GM12874 (cell line): ENCODE results near the gene DLG2.

Experiments
- TF ChIP-seq, protein P1 (sequence below): IDR thresholded peaks from 2 replicates; pipeline ENCODE4 v1.5.1; 2011; ENCODE audit warnings: low read depth, mild to moderate bottlenecking, control low read depth, low read length, moderate library complexity; ENCODE audit not compliant: insufficient read depth

Gene DLG2

GRCh38 chr11:83881428-83881827 is 1745.7 kb downstream of the DLG2 start:
- TF ChIP-seq, protein P1, sequence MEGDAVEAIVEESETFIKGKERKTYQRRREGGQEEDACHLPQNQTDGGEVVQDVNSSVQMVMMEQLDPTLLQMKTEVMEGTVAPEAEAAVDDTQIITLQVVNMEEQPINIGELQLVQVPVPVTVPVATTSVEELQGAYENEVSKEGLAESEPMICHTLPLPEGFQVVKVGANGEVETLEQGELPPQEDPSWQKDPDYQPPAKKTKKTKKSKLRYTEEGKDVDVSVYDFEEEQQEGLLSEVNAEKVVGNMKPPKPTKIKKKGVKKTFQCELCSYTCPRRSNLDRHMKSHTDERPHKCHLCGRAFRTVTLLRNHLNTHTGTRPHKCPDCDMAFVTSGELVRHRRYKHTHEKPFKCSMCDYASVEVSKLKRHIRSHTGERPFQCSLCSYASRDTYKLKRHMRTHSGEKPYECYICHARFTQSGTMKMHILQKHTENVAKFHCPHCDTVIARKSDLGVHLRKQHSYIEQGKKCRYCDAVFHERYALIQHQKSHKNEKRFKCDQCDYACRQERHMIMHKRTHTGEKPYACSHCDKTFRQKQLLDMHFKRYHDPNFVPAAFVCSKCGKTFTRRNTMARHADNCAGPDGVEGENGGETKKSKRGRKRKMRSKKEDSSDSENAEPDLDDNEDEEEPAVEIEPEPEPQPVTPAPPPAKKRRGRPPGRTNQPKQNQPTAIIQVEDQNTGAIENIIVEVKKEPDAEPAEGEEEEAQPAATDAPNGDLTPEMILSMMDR = no peak

DNA sequence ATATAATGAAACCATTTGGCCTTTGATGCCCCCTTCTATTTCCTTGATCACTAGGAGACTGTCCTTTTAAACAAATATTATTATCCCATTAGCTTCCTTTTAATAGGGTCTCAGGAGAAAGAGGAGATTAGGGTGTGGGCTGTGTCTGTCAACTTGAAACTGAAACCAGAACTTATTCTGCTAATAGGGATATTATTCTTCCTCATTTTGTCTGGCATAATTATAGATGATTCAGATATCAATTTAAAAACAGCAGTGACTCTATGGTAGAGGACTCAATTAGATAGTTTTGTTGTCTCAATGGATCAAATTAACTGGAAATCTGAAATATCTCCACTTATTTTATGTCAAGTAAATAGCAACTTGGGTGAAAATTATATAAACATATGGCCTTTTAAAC is 1756.1 kb downstream of the DLG2 start:
- TF ChIP-seq, protein P1 = no peak

DNA sequence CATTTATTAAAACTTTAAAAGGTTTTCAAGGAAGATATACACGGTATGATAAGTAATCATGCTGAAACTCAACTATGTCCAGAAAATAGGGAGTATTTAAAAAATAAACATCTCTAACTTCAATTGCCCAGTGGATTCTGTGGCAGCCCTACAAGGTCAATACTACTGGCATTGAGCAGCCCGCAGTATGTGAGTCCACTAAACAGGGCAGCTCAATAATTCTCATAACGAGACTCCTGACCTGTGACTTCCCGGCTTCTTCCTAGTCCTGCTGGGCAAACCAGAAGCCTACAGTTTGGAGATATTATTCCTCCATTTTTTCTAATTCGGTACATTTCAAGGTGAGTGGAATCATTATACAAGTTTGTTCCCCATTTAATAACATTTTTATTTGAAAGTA is 1760.5 kb downstream of the DLG2 start:
- TF ChIP-seq, protein P1 = no peak

- TF ChIP-seq, protein P1 = no peak
Observed at GRCh38 chr11:83865636-83866461, 1761.3 kb downstream of the DLG2 start.

DNA sequence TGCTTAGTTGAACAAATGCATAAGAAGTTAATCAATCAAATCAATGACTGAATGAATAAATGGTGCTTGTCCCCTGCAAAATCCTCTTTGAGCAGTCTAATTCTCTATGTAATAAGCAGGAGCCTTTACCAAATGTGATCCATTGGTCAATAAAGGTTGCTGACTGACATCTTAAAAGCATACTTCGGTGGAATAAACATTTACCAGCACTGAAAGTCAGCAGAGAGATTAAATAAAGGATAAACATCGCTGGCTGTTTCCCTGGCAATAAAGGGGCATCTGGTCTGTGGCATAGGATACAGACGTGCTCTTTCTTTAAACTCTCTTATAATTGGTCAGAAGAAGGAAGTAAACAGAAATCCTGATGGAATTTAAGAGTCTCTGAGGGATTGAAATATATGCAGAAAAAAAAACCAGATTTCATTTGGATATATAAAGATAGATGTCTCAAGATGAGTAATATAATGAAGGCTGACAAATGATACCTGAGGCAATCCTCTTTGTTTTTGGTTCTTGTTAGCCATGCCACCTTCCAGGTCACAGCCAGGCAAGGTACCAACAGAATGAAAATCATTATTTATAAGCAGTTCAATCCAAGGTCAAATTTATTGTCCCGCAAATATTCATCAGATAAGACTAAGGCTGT is 1762.6 kb downstream of the DLG2 start:
- TF ChIP-seq, protein P1 = no peak

DNA sequence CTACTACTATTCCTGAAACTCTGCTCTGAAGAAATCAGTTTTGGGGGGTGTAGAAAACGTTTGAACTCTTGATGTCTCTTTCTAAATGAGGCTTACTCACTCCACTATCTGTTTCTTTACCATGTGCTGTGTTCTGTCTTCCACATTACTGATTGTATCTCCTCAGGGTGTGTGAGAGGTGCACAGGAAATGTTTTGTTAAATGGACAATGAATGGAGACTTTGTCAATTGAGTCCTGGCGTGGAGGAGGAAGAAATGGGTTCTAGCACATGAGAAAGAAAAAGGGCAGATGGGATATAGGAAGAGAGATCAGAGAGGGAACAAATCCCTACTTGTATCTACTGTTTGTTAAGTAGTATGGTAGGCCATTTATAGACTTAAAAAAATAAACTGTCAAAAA is 1763.9 kb downstream of the DLG2 start:
- TF ChIP-seq, protein P1 = no peak

GRCh38 chr11:83862691-83863090 is 1764.5 kb downstream of the DLG2 start:
- TF ChIP-seq, protein P1 = no peak
